ENCODE measurements around the gene POFUT2. TPM values are rescaled to one million over a fixed set of nuclear protein-coding genes. Genes with fewer than 3 reads are reported as not detected.

The POFUT2 gene
- total RNA-seq, 4 donors from 2014 or later = 10.7 to 46.9 (median 20.0) TPM

DNA sequence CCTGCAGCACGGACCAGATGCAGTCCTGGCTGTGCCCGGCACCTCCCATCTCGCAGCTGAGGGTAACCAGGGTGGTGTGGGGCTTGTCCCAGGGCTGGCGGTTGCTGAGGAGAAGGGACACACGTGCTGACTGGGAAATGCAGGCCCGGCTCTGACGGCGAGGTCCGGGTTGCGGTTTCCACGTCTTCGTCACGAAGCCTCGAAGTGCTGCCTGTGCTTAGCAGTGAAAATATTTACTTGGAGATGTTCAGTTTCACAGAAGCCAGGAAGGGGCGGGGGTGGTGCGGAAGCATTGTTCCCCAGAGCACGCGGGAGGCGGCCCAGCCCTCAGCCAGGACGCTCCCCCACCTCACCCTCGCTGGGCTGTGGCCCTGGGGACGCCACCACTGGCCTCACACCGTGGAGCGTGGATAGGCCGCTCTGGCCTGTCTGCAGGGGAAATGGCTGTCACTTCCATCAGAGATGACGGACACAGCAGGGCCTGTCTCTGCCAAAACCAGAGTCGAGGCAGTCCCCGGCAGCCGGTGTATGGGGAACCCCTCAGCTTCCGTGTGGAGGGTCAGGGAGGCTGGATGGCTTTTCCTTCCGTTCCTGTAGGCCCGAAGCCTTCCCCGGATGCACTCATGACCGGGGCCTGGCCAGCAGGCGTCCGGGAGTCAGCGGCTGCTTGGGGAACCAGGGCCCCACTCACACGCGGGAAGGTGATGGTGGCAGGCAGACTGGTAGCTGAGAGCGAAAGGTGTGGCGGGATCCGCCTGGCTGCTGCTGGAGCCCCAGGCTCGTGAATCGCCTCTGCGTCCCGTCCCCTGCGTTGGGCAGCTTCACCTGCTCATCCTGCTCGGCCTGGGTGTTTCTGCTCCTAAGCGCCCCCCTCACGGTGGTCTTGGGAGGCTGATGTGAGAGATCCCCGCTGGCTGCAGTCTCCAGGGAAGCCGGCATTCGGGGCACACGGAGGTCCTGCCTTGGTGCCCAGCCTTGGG, 14.7 kb upstream of the POFUT2 start:
- H3K4me3 ChIP-seq = no peak overlapping the region
- peak in 1 of 2 donors; percentile 77 for DNase-seq (ENCODE audit: low spot score in 2 of 2)
- peak overlapping the region; percentile 56 for H3K27ac ChIP-seq
- no peaks in the 10 kb centered on the region for H3K36me3 ChIP-seq
- H3K4me1 ChIP-seq = peaks cover 33% of the 10 kb centered on the region
- TF ChIP-seq POLR2A (IDR thresholded peaks at IDR 0.05) (no peak), EP300 (IDR thresholded peaks at IDR 0.05) (no peak), POLR2AphosphoS5 (IDR thresholded peaks at IDR 0.05) (peak in 1 of 3 donors; percentile 16)
- TF ChIP-seq, protein P1, sequence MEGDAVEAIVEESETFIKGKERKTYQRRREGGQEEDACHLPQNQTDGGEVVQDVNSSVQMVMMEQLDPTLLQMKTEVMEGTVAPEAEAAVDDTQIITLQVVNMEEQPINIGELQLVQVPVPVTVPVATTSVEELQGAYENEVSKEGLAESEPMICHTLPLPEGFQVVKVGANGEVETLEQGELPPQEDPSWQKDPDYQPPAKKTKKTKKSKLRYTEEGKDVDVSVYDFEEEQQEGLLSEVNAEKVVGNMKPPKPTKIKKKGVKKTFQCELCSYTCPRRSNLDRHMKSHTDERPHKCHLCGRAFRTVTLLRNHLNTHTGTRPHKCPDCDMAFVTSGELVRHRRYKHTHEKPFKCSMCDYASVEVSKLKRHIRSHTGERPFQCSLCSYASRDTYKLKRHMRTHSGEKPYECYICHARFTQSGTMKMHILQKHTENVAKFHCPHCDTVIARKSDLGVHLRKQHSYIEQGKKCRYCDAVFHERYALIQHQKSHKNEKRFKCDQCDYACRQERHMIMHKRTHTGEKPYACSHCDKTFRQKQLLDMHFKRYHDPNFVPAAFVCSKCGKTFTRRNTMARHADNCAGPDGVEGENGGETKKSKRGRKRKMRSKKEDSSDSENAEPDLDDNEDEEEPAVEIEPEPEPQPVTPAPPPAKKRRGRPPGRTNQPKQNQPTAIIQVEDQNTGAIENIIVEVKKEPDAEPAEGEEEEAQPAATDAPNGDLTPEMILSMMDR (IDR thresholded peaks at IDR 0.05) = no peak
- H3K9me3 ChIP-seq = no peaks in the 10 kb centered on the region
- H3K27me3 ChIP-seq = peaks cover 6% of the 10 kb centered on the region
- WGBS = 78% methylated on average over 26 of the region's 54 CpGs

DNA sequence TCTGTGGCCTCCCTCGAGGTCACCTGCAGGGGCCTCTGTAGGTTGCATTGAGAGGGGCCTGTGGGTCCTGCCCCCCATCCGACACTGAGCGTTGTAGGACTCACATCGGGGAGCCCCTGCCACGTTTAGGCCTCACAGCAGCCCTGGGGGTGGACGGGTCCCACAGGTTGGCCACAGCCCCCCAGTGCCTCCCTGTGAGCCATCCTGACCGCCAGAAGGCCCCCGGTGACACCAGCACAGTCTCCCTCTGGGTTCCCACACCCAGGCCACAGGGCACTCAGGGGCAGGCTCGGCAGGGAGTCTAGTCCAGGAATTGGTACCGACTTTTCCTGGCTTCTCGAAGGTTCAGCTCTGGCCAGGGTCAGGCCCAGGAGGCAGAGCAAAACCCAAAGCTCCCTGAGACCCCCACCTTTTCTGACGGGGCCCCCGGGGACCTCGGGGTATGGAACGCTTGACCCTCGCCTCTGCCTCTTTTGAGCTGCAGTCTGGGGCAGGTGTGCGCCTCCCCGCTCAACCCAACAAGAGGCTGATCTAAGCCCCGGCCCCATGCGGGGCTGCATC, 13.9 kb upstream of the POFUT2 start:
- peak overlapping the region; percentile 56 for H3K27ac ChIP-seq

DNA sequence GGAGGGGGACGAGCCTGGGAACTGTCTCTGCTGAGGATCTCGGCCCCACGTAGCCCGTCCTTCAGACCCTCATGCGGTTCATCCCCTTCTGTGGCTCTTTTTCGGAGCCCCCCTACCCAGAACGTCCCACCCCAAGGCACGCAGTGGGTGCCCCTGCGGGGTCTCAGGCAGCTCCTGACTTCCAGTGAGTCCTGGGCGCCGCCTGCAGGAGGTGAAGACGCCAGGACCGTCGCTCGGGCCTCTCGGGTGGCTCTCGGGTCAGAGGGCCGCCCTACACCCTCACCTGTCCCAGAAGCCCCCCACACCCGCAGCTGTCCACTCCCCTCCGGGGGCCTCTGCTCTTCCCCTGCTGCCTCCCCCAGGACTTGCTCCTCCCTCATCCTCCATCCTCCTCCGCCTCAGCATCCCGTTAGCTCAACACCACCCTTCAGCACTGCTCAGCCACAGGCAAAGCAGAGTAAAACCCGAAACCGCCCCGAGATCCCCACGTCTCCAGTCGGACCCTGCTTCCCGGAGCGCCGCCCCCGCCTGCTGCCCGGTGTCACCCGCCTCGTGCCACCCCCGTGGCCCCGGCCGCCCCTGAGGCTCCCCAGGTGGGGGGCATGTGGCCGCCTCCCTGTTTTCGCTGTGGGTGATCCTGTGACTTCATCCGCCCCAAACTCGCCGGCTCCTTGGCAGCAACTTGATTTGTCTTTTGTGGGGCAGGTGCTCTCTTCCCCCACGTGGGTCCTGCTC, 13.3 kb upstream of the POFUT2 start:
- peak overlapping the region; percentile 56 for H3K27ac ChIP-seq
- TF ChIP-seq POLR2A (IDR thresholded peaks at IDR 0.05) = no peak
- no peak for TF ChIP-seq POLR2AphosphoS5 (IDR thresholded peaks at IDR 0.05)
- TF ChIP-seq, protein P1 (IDR thresholded peaks at IDR 0.05) = no peak
- no peak for TF ChIP-seq EP300 (IDR thresholded peaks at IDR 0.05)
- H3K36me3 ChIP-seq = no peaks in the 10 kb centered on the region
- peak; percentile 58 to 72 for DNase-seq (ENCODE audit: low spot score in 2 of 2)
- peaks cover 21% of the 10 kb centered on the region for H3K4me1 ChIP-seq
- WGBS = 89% methylated on average over 39 of the region's 43 CpGs
- H3K4me3 ChIP-seq = no peak overlapping the region
- no peaks in the 10 kb centered on the region for H3K27me3 ChIP-seq
- H3K9me3 ChIP-seq = no peaks in the 10 kb centered on the region

More for the DNA sequence above, 13.9 kb upstream of the POFUT2 start:
- H3K27me3 ChIP-seq = no peaks in the 10 kb centered on the region
- peaks cover 25% of the 10 kb centered on the region for H3K4me1 ChIP-seq
- H3K4me3 ChIP-seq = no peak overlapping the region
- H3K36me3 ChIP-seq = no peaks in the 10 kb centered on the region
- TF ChIP-seq EP300 (IDR thresholded peaks at IDR 0.05) = no peak
- no peak for TF ChIP-seq POLR2A (IDR thresholded peaks at IDR 0.05)
- TF ChIP-seq, protein P1 (IDR thresholded peaks at IDR 0.05) = no peak
- no peak for TF ChIP-seq POLR2AphosphoS5 (IDR thresholded peaks at IDR 0.05)
- peak in 1 of 2 donors; percentile 55 for DNase-seq (ENCODE audit: low spot score in 2 of 2)
- WGBS = 87% methylated on average over 4 of the region's 20 CpGs
- no peaks in the 10 kb centered on the region for H3K9me3 ChIP-seq

DNA sequence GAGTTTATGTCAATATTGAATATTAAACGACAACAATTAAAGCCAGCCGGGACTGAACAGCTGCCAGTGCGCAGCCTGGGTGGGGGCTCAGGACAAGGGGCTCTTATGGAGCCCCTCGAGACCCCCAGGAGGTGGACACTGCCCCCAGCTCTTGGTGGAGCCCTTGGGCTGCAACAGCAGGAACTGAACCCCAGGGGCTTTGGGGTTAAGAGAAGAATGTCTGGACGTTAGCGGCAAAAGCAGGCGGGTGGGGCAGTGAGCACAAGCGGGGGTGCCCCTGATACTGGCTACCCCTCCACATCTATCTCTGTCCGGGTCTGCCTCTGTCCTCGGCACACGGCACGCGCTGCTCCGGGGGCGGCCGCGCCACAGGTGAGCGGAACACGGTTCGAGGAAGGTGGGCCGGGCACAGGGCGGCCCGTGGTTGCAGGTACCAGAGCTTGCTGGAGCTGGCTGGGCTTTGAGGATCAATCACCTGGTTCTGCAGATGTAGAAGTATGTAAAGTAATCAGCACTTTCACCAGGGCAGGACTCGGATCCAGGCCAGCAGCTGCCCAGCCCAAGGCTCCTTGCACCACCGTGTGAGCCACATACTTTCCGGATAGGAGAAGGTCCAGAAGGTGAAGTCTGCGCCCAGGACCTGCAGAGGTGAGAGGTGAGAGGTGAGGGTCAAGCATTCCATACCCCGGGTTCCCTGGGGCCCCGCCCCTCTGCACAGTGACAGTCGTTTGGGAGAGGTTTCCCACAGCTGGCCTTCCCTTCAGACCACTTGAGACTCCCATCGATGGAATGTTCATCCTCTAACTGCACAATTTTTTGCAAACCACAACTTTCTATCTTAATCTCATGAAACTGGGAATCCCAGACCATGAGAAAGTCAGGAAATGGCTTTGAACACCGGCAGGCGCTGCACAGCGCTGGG, 12.4 kb upstream of the POFUT2 start:
- TF ChIP-seq, protein P1 (IDR thresholded peaks at IDR 0.05) = no peak
- TF ChIP-seq POLR2A (IDR thresholded peaks at IDR 0.05) (no peak), POLR2AphosphoS5 (IDR thresholded peaks at IDR 0.05) (no peak), EP300 (IDR thresholded peaks at IDR 0.05) (no peak)
- Histone ChIP-seq H3K4me3 (no peak overlapping the region), H3K27ac (peak overlapping the region; percentile 39), H3K27me3 (no peaks in the 10 kb centered on the region), H3K36me3 (no peaks in the 10 kb centered on the region), H3K9me3 (no peaks in the 10 kb centered on the region), H3K4me1 (peaks cover 25% of the 10 kb centered on the region)
- WGBS = 68% methylated on average over 22 of the region's 34 CpGs
- peak; percentile 58 to 72 for DNase-seq (ENCODE audit: low spot score in 2 of 2)
